GM12874 (cell line): ENCODE results near the gene NMBR.

Source experiments
- TF ChIP-seq, protein P1 (sequence below): IDR thresholded peaks from 2 replicates; pipeline ENCODE4 v1.5.1; 2011; ENCODE audit warnings: low read depth, mild to moderate bottlenecking, control low read depth, low read length, moderate library complexity; ENCODE audit not compliant: insufficient read depth

The NMBR gene

DNA sequence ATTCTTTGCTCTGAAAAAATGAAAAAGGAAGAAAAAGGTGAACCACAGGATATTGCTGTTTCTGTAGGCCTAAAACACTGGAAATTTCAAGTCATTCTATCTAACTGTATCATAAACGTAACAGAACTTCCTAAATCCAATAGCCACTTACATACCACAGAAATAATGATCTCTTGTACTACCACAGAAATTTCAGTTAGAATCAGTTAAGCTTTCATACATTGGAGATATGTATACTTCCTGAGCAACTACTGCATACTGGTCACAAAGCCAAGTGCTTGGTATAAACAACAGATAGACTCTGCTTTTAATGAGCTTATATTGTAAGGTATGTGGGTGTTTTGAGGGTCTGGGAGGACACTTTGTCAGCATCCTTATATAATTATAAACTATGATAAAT, 38.7 kb upstream of the NMBR start:
- TF ChIP-seq, protein P1, sequence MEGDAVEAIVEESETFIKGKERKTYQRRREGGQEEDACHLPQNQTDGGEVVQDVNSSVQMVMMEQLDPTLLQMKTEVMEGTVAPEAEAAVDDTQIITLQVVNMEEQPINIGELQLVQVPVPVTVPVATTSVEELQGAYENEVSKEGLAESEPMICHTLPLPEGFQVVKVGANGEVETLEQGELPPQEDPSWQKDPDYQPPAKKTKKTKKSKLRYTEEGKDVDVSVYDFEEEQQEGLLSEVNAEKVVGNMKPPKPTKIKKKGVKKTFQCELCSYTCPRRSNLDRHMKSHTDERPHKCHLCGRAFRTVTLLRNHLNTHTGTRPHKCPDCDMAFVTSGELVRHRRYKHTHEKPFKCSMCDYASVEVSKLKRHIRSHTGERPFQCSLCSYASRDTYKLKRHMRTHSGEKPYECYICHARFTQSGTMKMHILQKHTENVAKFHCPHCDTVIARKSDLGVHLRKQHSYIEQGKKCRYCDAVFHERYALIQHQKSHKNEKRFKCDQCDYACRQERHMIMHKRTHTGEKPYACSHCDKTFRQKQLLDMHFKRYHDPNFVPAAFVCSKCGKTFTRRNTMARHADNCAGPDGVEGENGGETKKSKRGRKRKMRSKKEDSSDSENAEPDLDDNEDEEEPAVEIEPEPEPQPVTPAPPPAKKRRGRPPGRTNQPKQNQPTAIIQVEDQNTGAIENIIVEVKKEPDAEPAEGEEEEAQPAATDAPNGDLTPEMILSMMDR = no peak

DNA sequence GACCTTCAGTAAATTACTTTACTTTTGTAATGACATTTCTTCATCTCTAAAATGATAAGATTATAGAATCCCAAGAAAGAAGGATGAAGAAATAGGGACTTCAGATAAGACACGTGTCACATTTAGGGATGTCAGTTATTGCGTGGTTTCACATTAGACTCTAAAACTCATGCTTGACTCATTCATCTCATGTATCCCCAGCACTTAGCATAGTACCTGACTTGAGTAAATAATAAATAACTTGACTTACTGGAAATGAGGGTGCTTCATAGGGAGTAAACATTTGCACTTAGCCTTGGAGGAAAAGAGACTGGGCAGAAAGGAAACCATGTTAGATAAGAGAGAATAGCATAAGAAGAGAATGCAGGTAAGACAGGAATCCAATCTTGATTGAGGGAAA, 37.4 kb upstream of the NMBR start:
- TF ChIP-seq, protein P1 = no peak

DNA sequence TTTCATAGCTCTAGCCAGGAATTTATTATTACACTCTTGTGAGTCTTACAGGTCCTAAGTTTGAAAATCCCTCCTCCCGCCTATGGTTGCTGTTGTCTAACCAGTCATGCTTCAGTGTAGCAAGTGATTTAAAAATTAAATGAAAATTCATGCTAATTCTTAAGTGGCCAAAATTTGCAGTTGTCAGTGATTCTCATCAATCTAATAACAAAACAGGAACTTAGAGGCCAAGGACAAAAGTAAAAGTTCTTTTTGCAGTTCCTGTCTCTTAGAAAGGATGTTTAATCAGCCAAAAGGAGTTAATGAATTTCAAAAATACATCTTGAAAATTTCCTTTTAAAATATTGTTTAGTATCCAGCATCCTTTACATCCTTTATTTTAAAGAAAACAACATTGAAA, 36.4 kb upstream of the NMBR start:
- TF ChIP-seq, protein P1 = no peak

DNA sequence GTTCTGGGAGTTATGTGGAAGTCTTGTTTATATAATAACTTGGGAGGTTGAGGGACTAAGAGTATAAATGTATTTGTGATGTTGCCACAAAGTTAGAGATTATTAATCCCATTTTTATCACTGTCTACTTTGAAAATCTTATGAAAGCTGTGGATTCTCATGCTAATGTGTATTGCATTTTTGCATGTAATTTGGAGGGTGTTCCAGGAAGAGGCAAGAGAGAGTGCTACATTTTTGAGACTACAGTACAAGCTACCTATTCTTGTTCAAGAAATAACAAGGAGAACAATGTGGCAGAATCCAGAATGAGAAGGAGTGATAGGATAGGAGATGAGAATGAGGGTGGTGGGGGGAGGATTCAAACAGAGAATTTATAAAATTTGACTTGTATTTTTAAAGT, 35.1 kb upstream of the NMBR start:
- TF ChIP-seq, protein P1 = no peak

DNA sequence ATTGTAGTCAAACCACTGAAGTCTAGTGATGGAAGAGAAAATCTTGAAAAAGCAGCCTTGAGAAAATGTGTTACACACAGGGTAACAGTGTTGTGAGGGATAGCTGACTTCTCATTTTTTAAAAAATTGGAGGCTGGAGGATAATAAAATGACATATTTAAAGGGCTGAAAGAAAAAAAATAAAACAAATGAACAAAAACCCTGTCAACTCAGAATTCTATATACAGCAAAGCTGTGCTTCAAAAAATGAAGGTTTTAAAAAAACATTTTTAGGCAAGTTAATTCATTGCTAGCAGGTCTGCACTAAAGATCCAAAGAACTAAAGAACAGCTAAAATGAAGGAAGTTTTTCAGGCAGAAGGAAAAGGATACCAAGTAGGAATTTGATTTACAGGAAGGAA, 31.2 kb upstream of the NMBR start:
- TF ChIP-seq, protein P1 = no peak

DNA sequence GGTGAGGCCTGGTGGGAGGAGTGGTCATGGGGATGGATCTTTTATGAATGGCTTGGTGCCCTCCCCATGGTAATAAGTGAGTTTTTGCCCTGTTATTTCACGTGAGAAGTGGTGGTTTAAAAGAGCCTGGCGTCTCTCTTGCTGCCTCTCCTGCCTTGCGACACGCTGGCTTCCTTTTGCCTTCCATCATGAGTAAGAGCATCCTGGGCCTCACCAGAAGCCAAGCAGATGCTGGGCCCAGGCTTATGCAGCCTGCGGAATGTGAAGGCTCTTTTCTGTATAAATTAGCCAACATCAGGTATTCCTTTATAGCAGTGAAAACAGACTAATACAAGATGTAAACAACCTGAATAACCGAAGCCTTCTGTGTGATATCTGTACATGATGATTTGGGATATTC, 27.8 kb upstream of the NMBR start:
- TF ChIP-seq, protein P1 = no peak

DNA sequence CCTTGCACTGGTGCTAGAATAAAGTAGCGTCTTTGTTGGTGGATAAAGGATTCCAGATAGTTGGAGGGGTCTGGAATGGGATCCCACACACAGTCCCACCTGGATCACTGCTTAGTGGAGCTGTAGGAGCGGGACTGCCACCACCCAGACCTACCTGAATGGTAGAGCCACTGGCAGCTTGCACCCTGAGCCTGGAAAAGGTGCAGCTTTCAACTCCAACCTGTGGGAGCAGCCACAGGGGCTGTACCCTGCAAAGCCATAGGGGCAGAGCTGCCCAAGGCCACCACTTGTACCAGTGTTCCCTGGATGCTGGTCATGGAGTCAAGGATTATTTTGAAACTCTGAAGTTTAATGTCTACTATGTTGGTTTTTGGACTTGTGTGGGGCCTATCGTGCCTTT, 27.1 kb upstream of the NMBR start:
- TF ChIP-seq, protein P1 = no peak

DNA sequence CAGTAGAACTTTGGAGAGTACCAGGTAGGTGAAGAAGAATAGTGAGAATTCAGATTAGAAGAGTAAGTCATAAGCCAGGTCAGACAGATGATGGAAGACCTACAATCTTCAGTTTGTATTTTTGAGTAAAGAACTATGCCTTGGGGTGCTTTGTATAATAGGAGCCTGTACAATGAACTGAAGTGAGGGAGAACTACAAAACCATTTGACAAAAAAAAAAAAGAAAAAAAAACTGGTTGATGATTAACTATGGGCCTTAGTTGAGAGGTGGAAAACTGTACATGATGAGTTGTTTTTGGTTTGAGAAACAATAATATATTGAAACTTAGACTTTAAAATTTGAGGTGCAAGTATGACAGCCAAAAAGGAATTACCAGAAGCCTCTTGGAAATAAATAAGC, 25.8 kb upstream of the NMBR start:
- TF ChIP-seq, protein P1 = no peak
